HCT116 (cell line): ENCODE data around the gene CXCL5. TPM values are rescaled to one million over a fixed set of nuclear protein-coding genes. Genes with fewer than 3 reads are reported as not detected.

Experiments
- ATAC-seq: fragments of 200-7000 bp; cut with Tn5 transposase; 2 replicates; pipeline ENCODE4 v1.9.1; 2020; ENCODE audit warnings: mild to moderate bottlenecking, moderate library complexity
- BruUV-seq: library from RNA; stranded (reverse); fragments of 400-500 nt; replicated peaks from 2 replicates; lab custom pipeline; 2021; lab: Mats Ljungman, UMichigan
- CTCF ChIA-PET: fragments of 300-600 bp; sonication (Branson Sonifier 250); formaldehyde crosslinking; loops from one replicate; lab custom pipeline; 2021; ENCODE audit warnings: antibody characterized with exemption; lab: Charles Lee
- POLR2A ChIA-PET: fragments of 300-600, 350-600 bp; sonication (Branson Sonifier 250); formaldehyde crosslinking; loops from one replicate; lab custom pipeline; 2021; ENCODE audit warnings: antibody characterized with exemption; lab: Charles Lee
- RAD21 ChIA-PET, 2 experiments: fragments of 300-600 bp; sonication (Branson Sonifier 250); formaldehyde crosslinking; loops; one replicate each; lab custom pipeline; 2023; ENCODE audit warnings: low total read pairs in 2 of 2; ENCODE audit not compliant: uncharacterized antibody in 2 of 2, unreplicated experiment in 2 of 2, low non-redundant PET in 1 of 2; lab: Charles Lee
- DNase-seq: peaks from one replicate; pipeline ENCODE4 v3.0.0-alpha.2; 2010; ENCODE audit warnings: low read depth, low spot score
- H2AFZ ChIP-seq: fragments of 200-600 bp; shearing (Covaris generic), sonication (generic); 2 replicates; pipeline ENCODE4 v1.6.1; 2017; ENCODE audit warnings: low read depth, mixed run types, mixed read lengths, antibody characterized with exemption, low read length; ENCODE audit not compliant: poor library complexity, severe bottlenecking
- H3K27ac ChIP-seq: 2 replicates; pipeline ENCODE4 v1.5.1; 2012; ENCODE audit warnings: low read depth, low read length
- H3K27me3 ChIP-seq: fragments of 200-600 bp; sonication (generic); 2 replicates; pipeline ENCODE4 v1.6.1; 2016; ENCODE audit warnings: mixed run types, low read length, mixed read lengths; ENCODE audit not compliant: insufficient read depth
- H3K36me3 ChIP-seq, 2 experiments: fragments of 200-500 bp in 1 of 2; fragments of 200-600 bp in 1 of 2; sonication (Bioruptor generic) in 1 of 2; sonication (generic) in 1 of 2; 2 replicates each; pipeline versions ENCODE4 v1.5.1 to v1.6.1; 2014 to 2016; ENCODE audit warnings: low read length in 2 of 2, inconsistent platforms in 1 of 2, mixed read lengths in 1 of 2, mixed run types in 1 of 2; ENCODE audit not compliant: insufficient read depth in 2 of 2, control insufficient read depth in 1 of 2
- H3K4me1 ChIP-seq, 2 experiments: fragments of 200-600 bp in 1 of 2; sonication (generic) in 1 of 2; 2 replicates each; pipeline versions ENCODE4 v1.5.1 to v1.6.1; 2012 to 2017; ENCODE audit warnings: low read length in 2 of 2, inconsistent platforms in 1 of 2, mild to moderate bottlenecking in 1 of 2, mixed read lengths in 1 of 2, mixed run types in 1 of 2, moderate library complexity in 1 of 2; ENCODE audit not compliant: insufficient read depth in 2 of 2, control insufficient read depth in 1 of 2
- H3K4me2 ChIP-seq: fragments of 200-600 bp; sonication (generic); 2 replicates; pipeline ENCODE4 v1.6.1; 2017; ENCODE audit warnings: mixed run types, low read length, mixed read lengths
- H3K4me3 ChIP-seq, 2 experiments: fragments of 200-600 bp in 1 of 2; sonication (generic) in 1 of 2; replicated peaks in 1 of 2; 2 replicates each; pipeline ENCODE4 v1.5.1; 2011 to 2016; ENCODE audit warnings: low read length in 2 of 2, control low read depth in 1 of 2, low read depth in 1 of 2, mild to moderate bottlenecking in 1 of 2, mixed read lengths in 1 of 2, mixed run types in 1 of 2
- H3K79me2 ChIP-seq: fragments of 200-600 bp; sonication (generic); 2 replicates; pipeline ENCODE4 v1.6.1; 2017; ENCODE audit warnings: mild to moderate bottlenecking, mixed run types, low read length, moderate library complexity, mixed read lengths; ENCODE audit not compliant: insufficient read depth
- H3K9ac ChIP-seq: fragments of 200-600 bp; sonication (generic); 2 replicates; pipeline ENCODE4 v1.6.1; 2016; ENCODE audit warnings: low read length, mixed read lengths
- H3K9me2 ChIP-seq: fragments of 200-600 bp; sonication (generic), shearing (Covaris generic); 2 replicates; pipeline ENCODE4 v1.6.1; 2017; ENCODE audit warnings: mixed run types, mild to moderate bottlenecking, moderate library complexity; ENCODE audit not compliant: insufficient read depth
- H3K9me3 ChIP-seq, 2 experiments: fragments of 200-500 bp in 1 of 2; fragments of 200-600 bp in 1 of 2; sonication (Bioruptor generic) in 1 of 2; sonication (generic) in 1 of 2; 2 replicates each; pipeline ENCODE4 v1.6.1; 2014 to 2017; ENCODE audit warnings: low read length in 2 of 2, mixed read lengths in 2 of 2, inconsistent platforms in 1 of 2, low read depth in 1 of 2, mild to moderate bottlenecking in 1 of 2, mixed run types in 1 of 2, moderate library complexity in 1 of 2; ENCODE audit not compliant: control insufficient read depth in 1 of 2, insufficient read depth in 1 of 2
- H4K20me1 ChIP-seq: fragments of 200-600 bp; sonication (generic), shearing (Covaris generic); 2 replicates; pipeline ENCODE4 v1.6.1; 2017; ENCODE audit warnings: mixed run types, mild to moderate bottlenecking, moderate library complexity; ENCODE audit not compliant: insufficient read depth
- CBX3 ChIP-seq: IDR thresholded peaks from 2 replicates; pipeline ENCODE4 v1.6.1; 2012; ENCODE audit warnings: low read depth
- CEBPB ChIP-seq: IDR thresholded peaks from 2 replicates; pipeline ENCODE4 v1.6.1; 2012; ENCODE audit warnings: low read depth
- CTCF ChIP-seq, 3 experiments: fragments of 200-600 bp in 1 of 3; sonication (generic) in 1 of 3; IDR thresholded peaks in 2 of 3; conservative IDR thresholded peaks in 1 of 3; 2 replicates each; pipeline ENCODE4 v1.5.1; 2012 to 2017; ENCODE audit warnings: low read depth in 2 of 3, low read length in 2 of 3, antibody characterized with exemption in 1 of 3, borderline replicate concordance in 1 of 3, control low read depth in 1 of 3, mild to moderate bottlenecking in 1 of 3, mixed read lengths in 1 of 3, mixed run types in 1 of 3, moderate library complexity in 1 of 3; ENCODE audit not compliant: insufficient read depth in 1 of 3
- FOSL1 ChIP-seq: IDR thresholded peaks from 2 replicates; pipeline ENCODE4 v1.6.1; 2012; ENCODE audit warnings: low read depth
- JUND ChIP-seq: IDR thresholded peaks from 2 replicates; pipeline ENCODE4 v1.6.1; 2012
- POLR2A ChIP-seq: IDR thresholded peaks from 2 replicates; pipeline ENCODE4 v1.7.0; 2011; ENCODE audit warnings: borderline replicate concordance; ENCODE audit not compliant: insufficient read depth, insufficient read length; ENCODE audit errors: extremely low read depth
- SIN3A ChIP-seq: IDR thresholded peaks from 2 replicates; pipeline ENCODE4 v1.6.1; 2012; ENCODE audit warnings: low read depth
- SP1 ChIP-seq: IDR thresholded peaks from 2 replicates; pipeline ENCODE4 v1.6.1; 2012; ENCODE audit warnings: low read depth
- SRF ChIP-seq: IDR thresholded peaks from 2 replicates; pipeline ENCODE4 v1.6.1; 2012; ENCODE audit warnings: low read depth
- ZFX ChIP-seq: fragments of 450-650 bp; IDR thresholded peaks from 2 replicates; pipeline ENCODE4 v1.6.1; 2017
- intact Hi-C: fragments of 100-400 bp; cut with micrococcal nuclease; formaldehyde crosslinking; loops from 2 replicates; pipeline ENCODE4 v1.10.0; 2022
- total RNA-seq: library from RNA; stranded (reverse); gene quantifications from one replicate; pipeline ENCODE4 v1.2.1, GENCODE V29; 2021; ENCODE audit not compliant: unreplicated experiment
- TF ChIP-seq, protein P1 (sequence below): IDR thresholded peaks from 2 replicates; pipeline ENCODE4 v1.6.1; 2011; ENCODE audit warnings: mild to moderate bottlenecking, low read length, moderate library complexity; ENCODE audit not compliant: insufficient replicate concordance; ENCODE audit errors: extremely low read depth
- TF ChIP-seq, protein P2 (sequence below): IDR thresholded peaks from 2 replicates; pipeline ENCODE4 v1.6.1; 2012; ENCODE audit warnings: low read depth
- TF ChIP-seq, protein P3 (sequence below): IDR thresholded peaks from 2 replicates; pipeline ENCODE4 v1.6.1; 2012

CXCL5 gene
- total RNA-seq, 1 experiment from 2014 or later, result not detected

- intact Hi-C loops, result no loop called here
Measured at GRCh38 chr4:74021601-74022000, 23.1 kb upstream of the CXCL5 start.

More at GRCh38 chr4:74021601-74022000, 23.1 kb upstream of the CXCL5 start:
- no peak overlapping the region for H3K27ac ChIP-seq
- H3K9me2 ChIP-seq, result no peaks in the 10 kb centered on the region
- no peaks in the 10 kb centered on the region for H3K4me1 ChIP-seq
- H3K36me3 ChIP-seq, result no peaks in the 10 kb centered on the region
- no peak overlapping the region for H2AFZ ChIP-seq
- no peaks in the 10 kb centered on the region for H3K27me3 ChIP-seq
- no TSS peak for BruUV-seq
- no peak overlapping the region for H3K9ac ChIP-seq
- TF ChIP-seq FOSL1 (no peak), JUND (no peak), ZFX (no peak), SIN3A (no peak), SRF (no peak), CBX3 (no peak), CTCF (IDR thresholded peaks at IDR 0.05 in 2 of 3, conservative IDR thresholded peaks at IDR 0.05 in 1 of 3; ENCODE audit: borderline replicate concordance in 1 of 3, insufficient read depth in 1 of 3, low read depth in 2 of 3, low read length in 2 of 3) (no peak), CEBPB (no peak), POLR2A (no peak), SP1 (no peak)
- TF ChIP-seq, protein P1, sequence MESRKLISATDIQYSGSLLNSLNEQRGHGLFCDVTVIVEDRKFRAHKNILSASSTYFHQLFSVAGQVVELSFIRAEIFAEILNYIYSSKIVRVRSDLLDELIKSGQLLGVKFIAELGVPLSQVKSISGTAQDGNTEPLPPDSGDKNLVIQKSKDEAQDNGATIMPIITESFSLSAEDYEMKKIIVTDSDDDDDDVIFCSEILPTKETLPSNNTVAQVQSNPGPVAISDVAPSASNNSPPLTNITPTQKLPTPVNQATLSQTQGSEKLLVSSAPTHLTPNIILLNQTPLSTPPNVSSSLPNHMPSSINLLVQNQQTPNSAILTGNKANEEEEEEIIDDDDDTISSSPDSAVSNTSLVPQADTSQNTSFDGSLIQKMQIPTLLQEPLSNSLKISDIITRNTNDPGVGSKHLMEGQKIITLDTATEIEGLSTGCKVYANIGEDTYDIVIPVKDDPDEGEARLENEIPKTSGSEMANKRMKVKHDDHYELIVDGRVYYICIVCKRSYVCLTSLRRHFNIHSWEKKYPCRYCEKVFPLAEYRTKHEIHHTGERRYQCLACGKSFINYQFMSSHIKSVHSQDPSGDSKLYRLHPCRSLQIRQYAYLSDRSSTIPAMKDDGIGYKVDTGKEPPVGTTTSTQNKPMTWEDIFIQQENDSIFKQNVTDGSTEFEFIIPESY, result no peak
- TF ChIP-seq, protein P2, sequence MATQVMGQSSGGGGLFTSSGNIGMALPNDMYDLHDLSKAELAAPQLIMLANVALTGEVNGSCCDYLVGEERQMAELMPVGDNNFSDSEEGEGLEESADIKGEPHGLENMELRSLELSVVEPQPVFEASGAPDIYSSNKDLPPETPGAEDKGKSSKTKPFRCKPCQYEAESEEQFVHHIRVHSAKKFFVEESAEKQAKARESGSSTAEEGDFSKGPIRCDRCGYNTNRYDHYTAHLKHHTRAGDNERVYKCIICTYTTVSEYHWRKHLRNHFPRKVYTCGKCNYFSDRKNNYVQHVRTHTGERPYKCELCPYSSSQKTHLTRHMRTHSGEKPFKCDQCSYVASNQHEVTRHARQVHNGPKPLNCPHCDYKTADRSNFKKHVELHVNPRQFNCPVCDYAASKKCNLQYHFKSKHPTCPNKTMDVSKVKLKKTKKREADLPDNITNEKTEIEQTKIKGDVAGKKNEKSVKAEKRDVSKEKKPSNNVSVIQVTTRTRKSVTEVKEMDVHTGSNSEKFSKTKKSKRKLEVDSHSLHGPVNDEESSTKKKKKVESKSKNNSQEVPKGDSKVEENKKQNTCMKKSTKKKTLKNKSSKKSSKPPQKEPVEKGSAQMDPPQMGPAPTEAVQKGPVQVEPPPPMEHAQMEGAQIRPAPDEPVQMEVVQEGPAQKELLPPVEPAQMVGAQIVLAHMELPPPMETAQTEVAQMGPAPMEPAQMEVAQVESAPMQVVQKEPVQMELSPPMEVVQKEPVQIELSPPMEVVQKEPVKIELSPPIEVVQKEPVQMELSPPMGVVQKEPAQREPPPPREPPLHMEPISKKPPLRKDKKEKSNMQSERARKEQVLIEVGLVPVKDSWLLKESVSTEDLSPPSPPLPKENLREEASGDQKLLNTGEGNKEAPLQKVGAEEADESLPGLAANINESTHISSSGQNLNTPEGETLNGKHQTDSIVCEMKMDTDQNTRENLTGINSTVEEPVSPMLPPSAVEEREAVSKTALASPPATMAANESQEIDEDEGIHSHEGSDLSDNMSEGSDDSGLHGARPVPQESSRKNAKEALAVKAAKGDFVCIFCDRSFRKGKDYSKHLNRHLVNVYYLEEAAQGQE, result no peak
- TF ChIP-seq, protein P3, sequence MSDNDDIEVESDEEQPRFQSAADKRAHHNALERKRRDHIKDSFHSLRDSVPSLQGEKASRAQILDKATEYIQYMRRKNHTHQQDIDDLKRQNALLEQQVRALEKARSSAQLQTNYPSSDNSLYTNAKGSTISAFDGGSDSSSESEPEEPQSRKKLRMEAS, result no peak
- RAD21 ChIA-PET, result no interaction called here
- POLR2A ChIA-PET, result no interaction called here
- no peak overlapping the region for H3K4me2 ChIP-seq
- H4K20me1 ChIP-seq, result no peaks in the 10 kb centered on the region
- DNase-seq (no peak), ATAC-seq (no peak)
- no peaks in the 10 kb centered on the region for H3K9me3 ChIP-seq
- CTCF ChIA-PET, result no interaction called here
- H3K4me3 ChIP-seq, result no peak overlapping the region
- no peaks in the 10 kb centered on the region for H3K79me2 ChIP-seq
